Neural crest cell (in vitro differentiated cells): ENCODE data around the gene LRMDA. TPM values are rescaled to one million over a fixed set of nuclear protein-coding genes. Genes with fewer than 3 reads are reported as not detected.

Experiments
- DNase-seq: peaks from one replicate; pipeline ENCODE4 v3.0.0; 2021; ENCODE audit warnings: low read depth, mixed read lengths, low spot score
- H3K27ac Mint-ChIP-seq: one replicate; pipeline ENCODE4 v1.8.0; 2021; ENCODE audit warnings: mild to moderate bottlenecking, mixed read lengths; ENCODE audit not compliant: unreplicated experiment
- H3K27me3 Mint-ChIP-seq: 2 replicates; pipeline ENCODE4 v1.8.0; 2021; ENCODE audit warnings: low read depth, mild to moderate bottlenecking, mixed read lengths
- H3K36me3 Mint-ChIP-seq: 2 replicates; pipeline ENCODE4 v1.8.0; 2021; ENCODE audit warnings: low read depth, mild to moderate bottlenecking, mixed read lengths
- H3K4me1 Mint-ChIP-seq: 2 replicates; pipeline ENCODE4 v1.8.0; 2021; ENCODE audit warnings: mixed read lengths
- H3K4me3 Mint-ChIP-seq: one replicate; pipeline ENCODE4 v1.8.0; 2021; ENCODE audit warnings: mild to moderate bottlenecking, mixed read lengths
- H3K9me3 Mint-ChIP-seq: 2 replicates; pipeline ENCODE4 v1.8.0; 2021; ENCODE audit warnings: mixed read lengths
- total RNA-seq: library from RNA; stranded (reverse); gene quantifications from 2 replicates; pipeline ENCODE4 v1.2.1, GENCODE V29; 2021
- TF ChIP-seq, protein P1 (sequence below): fragments of 200-600 bp; sonication (generic); conservative IDR thresholded peaks from 2 replicates; pipeline ENCODE4 v1.5.0; 2021; ENCODE audit warnings: antibody characterized with exemption, mild to moderate bottlenecking

The LRMDA gene
- total RNA-seq, 1 donor from 2014 or later: 3.1 TPM

GRCh38 chr10:76197293-76197692, 765.9 kb downstream of the LRMDA start:
- TF ChIP-seq, protein P1, sequence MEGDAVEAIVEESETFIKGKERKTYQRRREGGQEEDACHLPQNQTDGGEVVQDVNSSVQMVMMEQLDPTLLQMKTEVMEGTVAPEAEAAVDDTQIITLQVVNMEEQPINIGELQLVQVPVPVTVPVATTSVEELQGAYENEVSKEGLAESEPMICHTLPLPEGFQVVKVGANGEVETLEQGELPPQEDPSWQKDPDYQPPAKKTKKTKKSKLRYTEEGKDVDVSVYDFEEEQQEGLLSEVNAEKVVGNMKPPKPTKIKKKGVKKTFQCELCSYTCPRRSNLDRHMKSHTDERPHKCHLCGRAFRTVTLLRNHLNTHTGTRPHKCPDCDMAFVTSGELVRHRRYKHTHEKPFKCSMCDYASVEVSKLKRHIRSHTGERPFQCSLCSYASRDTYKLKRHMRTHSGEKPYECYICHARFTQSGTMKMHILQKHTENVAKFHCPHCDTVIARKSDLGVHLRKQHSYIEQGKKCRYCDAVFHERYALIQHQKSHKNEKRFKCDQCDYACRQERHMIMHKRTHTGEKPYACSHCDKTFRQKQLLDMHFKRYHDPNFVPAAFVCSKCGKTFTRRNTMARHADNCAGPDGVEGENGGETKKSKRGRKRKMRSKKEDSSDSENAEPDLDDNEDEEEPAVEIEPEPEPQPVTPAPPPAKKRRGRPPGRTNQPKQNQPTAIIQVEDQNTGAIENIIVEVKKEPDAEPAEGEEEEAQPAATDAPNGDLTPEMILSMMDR: no peak
- Mint-ChIP-seq H3K9me3 (peaks cover 3% of the 10 kb centered on the region), H3K36me3 (no peaks in the 10 kb centered on the region), H3K27me3 (no peaks in the 10 kb centered on the region), H3K27ac (no peak overlapping the region), H3K4me1 (peaks cover 14% of the 10 kb centered on the region), H3K4me3 (no peak overlapping the region)
- no peak for DNase-seq

GRCh38 chr10:76198287-76199035, 767.0 kb downstream of the LRMDA start:
- Mint-ChIP-seq H3K36me3 (no peaks in the 10 kb centered on the region), H3K4me3 (no peak overlapping the region), H3K9me3 (peaks cover 3% of the 10 kb centered on the region), H3K27me3 (no peaks in the 10 kb centered on the region), H3K4me1 (peaks cover 16% of the 10 kb centered on the region), H3K27ac (no peak overlapping the region)
- TF ChIP-seq, protein P1: no peak
- no peak for DNase-seq

DNA sequence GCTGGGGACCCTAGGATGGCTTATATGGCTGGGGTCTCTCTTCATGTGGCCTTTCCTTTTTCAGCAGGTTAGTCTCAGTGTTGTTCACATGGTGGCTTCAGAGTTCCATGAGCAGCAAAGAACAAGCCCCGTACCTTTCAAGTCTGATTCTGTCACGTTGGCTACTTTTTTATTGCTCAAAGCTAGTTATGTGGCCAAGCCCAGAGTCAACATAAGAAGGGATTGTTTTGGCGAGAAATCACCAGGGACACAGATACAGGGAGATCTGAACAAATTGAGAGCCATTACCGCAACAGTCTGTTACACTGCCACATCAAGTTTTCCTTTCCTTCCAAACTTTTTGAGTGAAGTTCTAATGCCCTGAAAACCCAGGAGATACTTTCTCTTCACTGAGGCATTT, 770.5 kb downstream of the LRMDA start:
- DNase-seq: no peak
- no peaks in the 10 kb centered on the region for H3K36me3 Mint-ChIP-seq

DNA sequence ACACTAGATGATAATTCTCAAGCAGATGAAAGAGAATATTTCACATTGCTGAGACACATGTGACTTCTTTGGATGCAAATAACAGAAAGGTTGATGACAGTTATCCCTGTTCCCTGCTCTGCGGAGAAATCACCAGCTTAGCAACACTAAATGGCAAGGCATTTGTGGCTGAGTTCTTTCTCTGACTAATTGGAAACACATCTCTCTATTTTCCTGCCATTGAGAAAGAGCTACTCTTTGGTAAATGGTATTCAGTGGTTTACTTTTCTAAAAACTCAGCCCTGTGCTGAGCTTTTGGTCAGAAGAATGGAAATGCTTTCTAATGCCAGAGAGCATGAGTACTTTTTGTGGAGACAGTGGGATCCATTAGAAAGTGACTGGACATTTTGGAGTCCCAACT, 771.4 kb downstream of the LRMDA start:
- Mint-ChIP-seq H3K27ac (no peak overlapping the region), H3K4me1 (peaks cover 9% of the 10 kb centered on the region), H3K9me3 (peaks cover 2% of the 10 kb centered on the region), H3K4me3 (no peak overlapping the region), H3K36me3 (no peaks in the 10 kb centered on the region), H3K27me3 (no peaks in the 10 kb centered on the region)
- TF ChIP-seq, protein P1: no peak
- no peak for DNase-seq

More for the DNA sequence above, 770.5 kb downstream of the LRMDA start:
- H3K27ac Mint-ChIP-seq: no peak overlapping the region
- H3K9me3 Mint-ChIP-seq: peaks cover 2% of the 10 kb centered on the region
- H3K27me3 Mint-ChIP-seq: no peaks in the 10 kb centered on the region
- H3K4me3 Mint-ChIP-seq: no peak overlapping the region
- peaks cover 5% of the 10 kb centered on the region for H3K4me1 Mint-ChIP-seq
- TF ChIP-seq, protein P1: no peak

- peaks cover 14% of the 10 kb centered on the region for H3K4me1 Mint-ChIP-seq
- no peak overlapping the region for H3K4me3 Mint-ChIP-seq
- TF ChIP-seq, protein P1: no peak
- H3K9me3 Mint-ChIP-seq: peaks cover 2% of the 10 kb centered on the region
- no peak for DNase-seq
- no peak overlapping the region for H3K27ac Mint-ChIP-seq
- no peaks in the 10 kb centered on the region for H3K27me3 Mint-ChIP-seq
- no peaks in the 10 kb centered on the region for H3K36me3 Mint-ChIP-seq
Measured at GRCh38 chr10:76205361-76205760, 773.9 kb downstream of the LRMDA start.
